HG02943 (cell line): ENCODE measurements around the gene CASTOR1.

Experiments used
- ATAC-seq: cut with Tn5 transposase; IDR thresholded peaks from one replicate; pipeline ENCODE4 v1.9.1; 2021; ENCODE audit warnings: mild to moderate bottlenecking, low read depth, moderate library complexity; ENCODE audit not compliant: unreplicated experiment

CASTOR1 gene

GRCh38 chr22:30266445-30267381 is 22.6 kb downstream of the CASTOR1 start, which contains the start of gene OSM:
TSS of gene OSM (minus strand) at chr22:30266851. CDS start at chr22:30266799, 52 bp downstream.
- no peak for ATAC-seq

GRCh38 chr22:30265823-30266444 is 23.4 kb downstream of the CASTOR1 start:
- ATAC-seq: peak; percentile 50

GRCh38 chr22:30265131-30265720 is 24.1 kb downstream of the CASTOR1 start:
- ATAC-seq: no peak

GRCh38 chr22:30263883-30264282 is 25.4 kb downstream of the CASTOR1 start:
- ATAC-seq: no peak

GRCh38 chr22:30262917-30263741 is 26.2 kb downstream of the CASTOR1 start:
- no peak for ATAC-seq

GRCh38 chr22:30262112-30262511 is 27.2 kb downstream of the CASTOR1 start:
- ATAC-seq: no peak

- ATAC-seq: no peak
Measured at GRCh38 chr22:30261134-30261533, 28.2 kb downstream of the CASTOR1 start.

GRCh38 chr22:30260682-30261081 is 28.6 kb downstream of the CASTOR1 start:
- ATAC-seq: no peak

GRCh38 chr22:30260276-30260675 is 29.0 kb downstream of the CASTOR1 start:
- ATAC-seq: no peak

GRCh38 chr22:30254314-30254713 is 35.0 kb downstream of the CASTOR1 start:
- ATAC-seq: no peak

- no peak for ATAC-seq
Measured at GRCh38 chr22:30253205-30253852, 36.0 kb downstream of the CASTOR1 start.

GRCh38 chr22:30252411-30253204 is 36.7 kb downstream of the CASTOR1 start:
- ATAC-seq: no peak

GRCh38 chr22:30251711-30252110 is 37.6 kb downstream of the CASTOR1 start:
- ATAC-seq: no peak

GRCh38 chr22:30250661-30251267 is 38.5 kb downstream of the CASTOR1 start:
- no peak for ATAC-seq

GRCh38 chr22:30250039-30250565 is 39.2 kb downstream of the CASTOR1 start:
- ATAC-seq: no peak

- no peak for ATAC-seq
Measured at GRCh38 chr22:30249049-30250038, 40.0 kb downstream of the CASTOR1 start.

GRCh38 chr22:30248484-30248883 is 40.8 kb downstream of the CASTOR1 start:
- ATAC-seq: no peak
